Sigmoid colon (tissue), 7 donors: ENCODE results near the gene SETD1B. TPM values are rescaled to one million over a fixed set of nuclear protein-coding genes. Genes with fewer than 3 reads are reported as not detected.
A peak's percentile ranks its signal among the peaks of the same experiment; 100 is the strongest.
"Not testable (repeated sequence)": the region's sequence is repeated elsewhere in the genome, so short reads cannot be mapped to it uniquely, and the experiment has no call there.

Source experiments
- DNase-seq: peaks from one replicate; pipeline ENCODE4 v3.0.0-alpha.2; 2019
- H3K27ac ChIP-seq, 4 donors: fragments of 200-600 bp; sonication (generic); one replicate each; pipeline ENCODE4 v1.5.1; 2016 to 2019; ENCODE audit warnings: mild to moderate bottlenecking in 1 of 4
- H3K27me3 ChIP-seq, 3 donors: fragments of 200-600 bp; sonication (generic); one replicate each; pipeline ENCODE4 v1.5.1; 2019; ENCODE audit warnings: mild to moderate bottlenecking in 1 of 3
- H3K36me3 ChIP-seq, 4 donors: fragments of 200-600 bp; sonication (generic); one replicate each; pipeline ENCODE4 v1.5.1; 2016 to 2019
- H3K4me1 ChIP-seq, 4 donors: fragments of 200-600 bp; sonication (generic); one replicate each; pipeline ENCODE4 v1.5.1; 2017 to 2019
- H3K4me3 ChIP-seq, 4 donors: fragments of 200-600 bp; sonication (generic); one replicate each; pipeline ENCODE4 v1.5.1; 2017 to 2019; ENCODE audit warnings: mild to moderate bottlenecking in 2 of 4, moderate library complexity in 1 of 4
- H3K9me3 ChIP-seq, 4 donors: fragments of 200-600 bp in 3 of 4; sonication (generic) in 3 of 4; one replicate each; pipeline versions ENCODE4 v1.5.1 to v1.6.1; 2013 to 2019
- CTCF ChIP-seq, 4 experiments: fragments of 450-650 bp in 3 of 4; fragments of 200-600 bp in 1 of 4; IDR thresholded peaks; one replicate each; pipeline ENCODE4 v1.5.1; 2016 to 2019; ENCODE audit warnings: antibody characterized with exemption in 4 of 4, mild to moderate bottlenecking in 3 of 4, moderate library complexity in 2 of 4
- EP300 ChIP-seq, 4 donors: sonication (generic); formaldehyde crosslinking; IDR thresholded peaks; one replicate each; pipeline ENCODE4 v1.6.1; 2017; ENCODE audit warnings: antibody characterized with exemption in 4 of 4
- POLR2A ChIP-seq, 2 donors: fragments of 450-650 bp; IDR thresholded peaks; one replicate each; pipeline ENCODE4 v1.6.1; 2016; ENCODE audit warnings: antibody characterized with exemption in 2 of 2, mild to moderate bottlenecking in 2 of 2, moderate library complexity in 2 of 2
- POLR2AphosphoS5 ChIP-seq, 4 donors: sonication (generic); formaldehyde crosslinking; IDR thresholded peaks; one replicate each; pipeline ENCODE4 v1.6.1; 2017; ENCODE audit warnings: antibody characterized with exemption in 4 of 4
- WGBS, 2 donors: extraction: QIAGEN DNeasy Blood & Tissue Kit; methylation state at CpG; one replicate each; pipeline ENCODE4 v1.1.7; 2013; 5-methylcytosine and 5-hydroxymethylcytosine counted together
- intact Hi-C: fragments of 100-400 bp; cut with DNase I; formaldehyde crosslinking; loops from one replicate; pipeline ENCODE4 v1.15.1; 2023
- polyA plus RNA-seq, 3 donors: library from polyadenylated mRNA; stranded (reverse); fragments of 200-250 nt; gene quantifications; one replicate each; pipeline ENCODE4 v1.2.3, GENCODE V29; 2013
- total RNA-seq, 4 donors: library from RNA; depleted of rRNA; stranded (reverse); fragments of >200 nt; gene quantifications; one replicate each; pipeline ENCODE4 v1.1.0, GENCODE V29; 2016
- donor health status: healthy with polysubstance abuse.
- donor health status: Bipolar disorder and iron deficiency.
- donor health status: healthy.

SETD1B gene
- total and polyA plus RNA-seq, 7 donors = 2.4 to 16.9 (median 8.2) TPM

- intact Hi-C loops = no loop called here
- Histone ChIP-seq H3K27me3 (no peaks in the 10 kb centered on the region), H3K9me3 (no peaks in the 10 kb centered on the region), H3K27ac (peak overlapping the region in 1 of 4 donors; percentile 6), H3K36me3 (no peaks in the 10 kb centered on the region), H3K4me3 (no peak overlapping the region), H3K4me1 (peaks cover 0 to 8% (median 7%) of the 10 kb centered on the region in 4 donors)
- no peak for TF ChIP-seq POLR2AphosphoS5 (IDR thresholded peaks at IDR 0.05)
- WGBS, 2 donors = 73 to 83% methylated on average over 7 of the region's 7 CpGs
- DNase-seq = no peak
Observed at GRCh38 chr12:121788176-121788818, 15.5 kb upstream of the SETD1B start.

GRCh38 chr12:121789233-121789781 lies 14.5 kb upstream of the SETD1B start:
- TF ChIP-seq CTCF (IDR thresholded peaks at IDR 0.05) = no peak
- TF ChIP-seq POLR2AphosphoS5 (IDR thresholded peaks at IDR 0.05) = no peak
- no peak for TF ChIP-seq EP300 (IDR thresholded peaks at IDR 0.05)
- TF ChIP-seq POLR2A (IDR thresholded peaks at IDR 0.05) = no peak
- H3K27ac ChIP-seq = peak overlapping the region in 3 of 4 donors; percentile 3 to 38 (median 14)
- 44 to 76% methylated on average over 13 of the region's 13 CpGs for WGBS, 2 donors
- H3K27me3 ChIP-seq = no peaks in the 10 kb centered on the region
- intact Hi-C loops = no loop called here
- H3K36me3 ChIP-seq = no peaks in the 10 kb centered on the region
- H3K4me1 ChIP-seq = peaks cover 0 to 18% (median 16%) of the 10 kb centered on the region in 4 donors
- H3K9me3 ChIP-seq = no peaks in the 10 kb centered on the region
- DNase-seq = no peak
- no peak overlapping the region for H3K4me3 ChIP-seq

- peaks cover 0 to 25% (median 24%) of the 10 kb centered on the region in 4 donors for H3K4me1 ChIP-seq
- no peak overlapping the region for H3K4me3 ChIP-seq
Observed at GRCh38 chr12:121789800-121790728, 13.7 kb upstream of the SETD1B start.

GRCh38 chr12:121790785-121791184 lies 13.0 kb upstream of the SETD1B start:
- H3K4me3 ChIP-seq, H3K9me3 ChIP-seq, H3K36me3 ChIP-seq, DNase-seq, intact Hi-C loops, H3K27ac ChIP-seq, H3K27me3 ChIP-seq: not testable (repeated sequence)
- 81 to 95% methylated on average over 8 of the region's 8 CpGs for WGBS, 2 donors
- peaks cover 0 to 33% (median 31%) of the 10 kb centered on the region in 4 donors for H3K4me1 ChIP-seq

More at GRCh38 chr12:121789800-121790728, 13.7 kb upstream of the SETD1B start:
- 50 to 82% methylated on average over 28 of the region's 28 CpGs for WGBS, 2 donors
- Histone ChIP-seq H3K36me3 (no peaks in the 10 kb centered on the region), H3K27me3 (no peaks in the 10 kb centered on the region), H3K27ac (peak overlapping the region in 3 of 4 donors; percentile 3 to 38 (median 14)), H3K9me3 (no peaks in the 10 kb centered on the region)
- intact Hi-C loops = no loop called here
- TF ChIP-seq POLR2AphosphoS5 (IDR thresholded peaks at IDR 0.05) (no peak), EP300 (IDR thresholded peaks at IDR 0.05) (no peak), POLR2A (IDR thresholded peaks at IDR 0.05) (no peak), CTCF (IDR thresholded peaks at IDR 0.05) (no peak)
- DNase-seq = peak; percentile 77

GRCh38 chr12:121791671-121792551 lies 11.9 kb upstream of the SETD1B start:
- Histone ChIP-seq H3K27ac (no peak overlapping the region), H3K36me3 (peaks cover 0 to 12% (median 4%) of the 10 kb centered on the region in 4 donors), H3K27me3 (no peaks in the 10 kb centered on the region), H3K4me3 (no peak overlapping the region), H3K9me3 (no peaks in the 10 kb centered on the region), H3K4me1 (peaks cover 0 to 44% (median 42%) of the 10 kb centered on the region in 4 donors)
- 25 to 39% methylated on average over 14 of the region's 14 CpGs for WGBS, 2 donors
- no peak for DNase-seq
- TF ChIP-seq POLR2AphosphoS5 (IDR thresholded peaks at IDR 0.05) (no peak), POLR2A (IDR thresholded peaks at IDR 0.05) (no peak), EP300 (IDR thresholded peaks at IDR 0.05) (no peak), CTCF (IDR thresholded peaks at IDR 0.05) (no peak)
- intact Hi-C loops = no loop called here
